Measurements from ENCODE around the gene TRIM44.

The TRIM44 gene

GRCh38 chr11:35675901-35676610 is 13.5 kb downstream of the TRIM44 start:
- Mint-ChIP-seq H3K4me3 (no peak overlapping the region), H3K4me1 (ENCODE audit: low read depth) (peaks cover 83% of the 10 kb centered on the region), H3K27ac (no peak overlapping the region), H3K36me3 (ENCODE audit: low read depth) (peaks cover 24% of the 10 kb centered on the region), H3K9me3 (no peaks in the 10 kb centered on the region), H3K27me3 (no peaks in the 10 kb centered on the region)

GRCh38 chr11:35676611-35676965 is 14.0 kb downstream of the TRIM44 start:
- peaks cover 20% of the 10 kb centered on the region for H3K36me3 Mint-ChIP-seq (ENCODE audit: low read depth)
- no peaks in the 10 kb centered on the region for H3K9me3 Mint-ChIP-seq
- no peaks in the 10 kb centered on the region for H3K27me3 Mint-ChIP-seq
- peaks cover 83% of the 10 kb centered on the region for H3K4me1 Mint-ChIP-seq (ENCODE audit: low read depth)
- H3K27ac Mint-ChIP-seq: no peak overlapping the region
- H3K4me3 Mint-ChIP-seq: no peak overlapping the region

- peaks cover 85% of the 10 kb centered on the region for H3K4me1 Mint-ChIP-seq (ENCODE audit: low read depth)
- no peaks in the 10 kb centered on the region for H3K9me3 Mint-ChIP-seq
- H3K27me3 Mint-ChIP-seq: no peaks in the 10 kb centered on the region
- H3K36me3 Mint-ChIP-seq (ENCODE audit: low read depth): peaks cover 13% of the 10 kb centered on the region
- H3K4me3 Mint-ChIP-seq: no peak overlapping the region
- H3K27ac Mint-ChIP-seq: no peak overlapping the region
Measured at GRCh38 chr11:35677904-35678303, 15.3 kb downstream of the TRIM44 start.

GRCh38 chr11:35678471-35678870 is 15.9 kb downstream of the TRIM44 start:
- Mint-ChIP-seq H3K4me3 (no peak overlapping the region), H3K27ac (no peak overlapping the region), H3K27me3 (no peaks in the 10 kb centered on the region), H3K4me1 (ENCODE audit: low read depth) (peaks cover 85% of the 10 kb centered on the region), H3K36me3 (ENCODE audit: low read depth) (peaks cover 13% of the 10 kb centered on the region), H3K9me3 (no peaks in the 10 kb centered on the region)

GRCh38 chr11:35678975-35679374 is 16.4 kb downstream of the TRIM44 start:
- Mint-ChIP-seq H3K27me3 (no peaks in the 10 kb centered on the region), H3K36me3 (ENCODE audit: low read depth) (peaks cover 11% of the 10 kb centered on the region), H3K9me3 (no peaks in the 10 kb centered on the region), H3K27ac (no peak overlapping the region), H3K4me1 (ENCODE audit: low read depth) (peaks cover 85% of the 10 kb centered on the region), H3K4me3 (no peak overlapping the region)

GRCh38 chr11:35680506-35680905 is 17.9 kb downstream of the TRIM44 start:
- Mint-ChIP-seq H3K27me3 (no peaks in the 10 kb centered on the region), H3K27ac (no peak overlapping the region), H3K9me3 (no peaks in the 10 kb centered on the region), H3K36me3 (ENCODE audit: low read depth) (peaks cover 15% of the 10 kb centered on the region), H3K4me3 (no peak overlapping the region), H3K4me1 (ENCODE audit: low read depth) (peaks cover 72% of the 10 kb centered on the region)

GRCh38 chr11:35681163-35681767 is 18.7 kb downstream of the TRIM44 start:
- H3K27me3 Mint-ChIP-seq: no peaks in the 10 kb centered on the region
- H3K4me3 Mint-ChIP-seq: no peak overlapping the region
- no peak overlapping the region for H3K27ac Mint-ChIP-seq
- H3K36me3 Mint-ChIP-seq (ENCODE audit: low read depth): peaks cover 21% of the 10 kb centered on the region
- peaks cover 65% of the 10 kb centered on the region for H3K4me1 Mint-ChIP-seq (ENCODE audit: low read depth)
- H3K9me3 Mint-ChIP-seq: no peaks in the 10 kb centered on the region

- Mint-ChIP-seq H3K36me3 (ENCODE audit: low read depth) (peaks cover 31% of the 10 kb centered on the region), H3K27me3 (no peaks in the 10 kb centered on the region), H3K4me1 (ENCODE audit: low read depth) (peaks cover 59% of the 10 kb centered on the region), H3K9me3 (no peaks in the 10 kb centered on the region), H3K27ac (no peak overlapping the region), H3K4me3 (no peak overlapping the region)
Measured at GRCh38 chr11:35682230-35683173, 19.9 kb downstream of the TRIM44 start.

GRCh38 chr11:35683728-35684339 is 21.3 kb downstream of the TRIM44 start:
- Mint-ChIP-seq H3K27me3 (no peaks in the 10 kb centered on the region), H3K4me3 (no peak overlapping the region), H3K27ac (no peak overlapping the region), H3K9me3 (no peaks in the 10 kb centered on the region), H3K36me3 (ENCODE audit: low read depth) (peaks cover 34% of the 10 kb centered on the region), H3K4me1 (ENCODE audit: low read depth) (peaks cover 58% of the 10 kb centered on the region)

GRCh38 chr11:35688023-35688422 is 25.4 kb downstream of the TRIM44 start:
- Mint-ChIP-seq H3K4me1 (ENCODE audit: low read depth) (peaks cover 27% of the 10 kb centered on the region), H3K27ac (no peak overlapping the region), H3K4me3 (no peak overlapping the region), H3K9me3 (no peaks in the 10 kb centered on the region), H3K27me3 (no peaks in the 10 kb centered on the region), H3K36me3 (ENCODE audit: low read depth) (peaks cover 54% of the 10 kb centered on the region)

GRCh38 chr11:35689081-35689996 is 26.8 kb downstream of the TRIM44 start:
- Mint-ChIP-seq H3K27me3 (no peaks in the 10 kb centered on the region), H3K27ac (no peak overlapping the region), H3K36me3 (ENCODE audit: low read depth) (peaks cover 64% of the 10 kb centered on the region), H3K9me3 (no peaks in the 10 kb centered on the region), H3K4me1 (ENCODE audit: low read depth) (peaks cover 18% of the 10 kb centered on the region), H3K4me3 (no peak overlapping the region)

- Mint-ChIP-seq H3K27ac (no peak overlapping the region), H3K27me3 (no peaks in the 10 kb centered on the region), H3K4me1 (ENCODE audit: low read depth) (no peaks in the 10 kb centered on the region), H3K4me3 (no peak overlapping the region), H3K9me3 (no peaks in the 10 kb centered on the region), H3K36me3 (ENCODE audit: low read depth) (peaks cover 16% of the 10 kb centered on the region)
Measured at GRCh38 chr11:35702126-35702525, 39.6 kb downstream of the TRIM44 start.

- no peak overlapping the region for H3K27ac Mint-ChIP-seq
Measured at GRCh38 chr11:35709376-35709775, 46.8 kb downstream of the TRIM44 start.

More at GRCh38 chr11:35709376-35709775, 46.8 kb downstream of the TRIM44 start:
- no peaks in the 10 kb centered on the region for H3K27me3 Mint-ChIP-seq
- H3K36me3 Mint-ChIP-seq (ENCODE audit: low read depth): peaks cover 9% of the 10 kb centered on the region
- H3K9me3 Mint-ChIP-seq: no peaks in the 10 kb centered on the region
- peaks cover 8% of the 10 kb centered on the region for H3K4me1 Mint-ChIP-seq (ENCODE audit: low read depth)
- no peak overlapping the region for H3K4me3 Mint-ChIP-seq
